Measurements from ENCODE around the gene RNF112.

DNA sequence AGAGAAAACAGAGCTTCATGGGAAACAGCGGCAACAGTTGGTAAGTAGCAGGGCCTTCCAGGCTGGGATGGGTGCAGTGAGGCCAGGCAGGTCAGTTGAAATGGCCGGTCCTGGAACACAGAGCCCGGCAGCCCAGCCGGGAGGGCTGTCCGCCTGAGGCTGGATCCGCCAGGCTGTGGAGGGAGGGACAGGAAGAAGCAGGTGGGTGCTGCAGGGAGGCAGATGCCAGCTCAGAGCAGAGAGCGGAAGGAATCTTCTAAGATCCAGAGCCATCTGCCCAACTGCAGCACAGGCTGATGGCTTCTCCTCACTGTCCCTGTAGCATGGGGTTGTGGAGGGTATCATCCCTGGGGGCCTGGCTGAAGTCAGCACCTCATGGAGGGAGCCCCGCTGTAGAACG, 599 bp downstream of the RNF112 start:
- TF ChIP-seq, protein P1, sequence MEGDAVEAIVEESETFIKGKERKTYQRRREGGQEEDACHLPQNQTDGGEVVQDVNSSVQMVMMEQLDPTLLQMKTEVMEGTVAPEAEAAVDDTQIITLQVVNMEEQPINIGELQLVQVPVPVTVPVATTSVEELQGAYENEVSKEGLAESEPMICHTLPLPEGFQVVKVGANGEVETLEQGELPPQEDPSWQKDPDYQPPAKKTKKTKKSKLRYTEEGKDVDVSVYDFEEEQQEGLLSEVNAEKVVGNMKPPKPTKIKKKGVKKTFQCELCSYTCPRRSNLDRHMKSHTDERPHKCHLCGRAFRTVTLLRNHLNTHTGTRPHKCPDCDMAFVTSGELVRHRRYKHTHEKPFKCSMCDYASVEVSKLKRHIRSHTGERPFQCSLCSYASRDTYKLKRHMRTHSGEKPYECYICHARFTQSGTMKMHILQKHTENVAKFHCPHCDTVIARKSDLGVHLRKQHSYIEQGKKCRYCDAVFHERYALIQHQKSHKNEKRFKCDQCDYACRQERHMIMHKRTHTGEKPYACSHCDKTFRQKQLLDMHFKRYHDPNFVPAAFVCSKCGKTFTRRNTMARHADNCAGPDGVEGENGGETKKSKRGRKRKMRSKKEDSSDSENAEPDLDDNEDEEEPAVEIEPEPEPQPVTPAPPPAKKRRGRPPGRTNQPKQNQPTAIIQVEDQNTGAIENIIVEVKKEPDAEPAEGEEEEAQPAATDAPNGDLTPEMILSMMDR (IDR thresholded peaks at IDR 0.05; ENCODE audit: poor library complexity, severe bottlenecking), result no peak
- TF ChIP-seq POLR2AphosphoS5 (IDR thresholded peaks at IDR 0.05) (no peak), EZH2 (IDR thresholded peaks at IDR 0.05; ENCODE audit: borderline replicate concordance, insufficient read depth, low read length, poor library complexity, severe bottlenecking) (no peak), SMC3 (conservative IDR thresholded peaks at IDR 0.05; ENCODE audit: poor library complexity) (no peak), MXI1 (conservative IDR thresholded peaks at IDR 0.05; ENCODE audit: poor library complexity, severe bottlenecking) (no peak), TAF1 (IDR thresholded peaks at IDR 0.05; ENCODE audit: low read depth) (no peak)
- TF ChIP-seq, protein P2, sequence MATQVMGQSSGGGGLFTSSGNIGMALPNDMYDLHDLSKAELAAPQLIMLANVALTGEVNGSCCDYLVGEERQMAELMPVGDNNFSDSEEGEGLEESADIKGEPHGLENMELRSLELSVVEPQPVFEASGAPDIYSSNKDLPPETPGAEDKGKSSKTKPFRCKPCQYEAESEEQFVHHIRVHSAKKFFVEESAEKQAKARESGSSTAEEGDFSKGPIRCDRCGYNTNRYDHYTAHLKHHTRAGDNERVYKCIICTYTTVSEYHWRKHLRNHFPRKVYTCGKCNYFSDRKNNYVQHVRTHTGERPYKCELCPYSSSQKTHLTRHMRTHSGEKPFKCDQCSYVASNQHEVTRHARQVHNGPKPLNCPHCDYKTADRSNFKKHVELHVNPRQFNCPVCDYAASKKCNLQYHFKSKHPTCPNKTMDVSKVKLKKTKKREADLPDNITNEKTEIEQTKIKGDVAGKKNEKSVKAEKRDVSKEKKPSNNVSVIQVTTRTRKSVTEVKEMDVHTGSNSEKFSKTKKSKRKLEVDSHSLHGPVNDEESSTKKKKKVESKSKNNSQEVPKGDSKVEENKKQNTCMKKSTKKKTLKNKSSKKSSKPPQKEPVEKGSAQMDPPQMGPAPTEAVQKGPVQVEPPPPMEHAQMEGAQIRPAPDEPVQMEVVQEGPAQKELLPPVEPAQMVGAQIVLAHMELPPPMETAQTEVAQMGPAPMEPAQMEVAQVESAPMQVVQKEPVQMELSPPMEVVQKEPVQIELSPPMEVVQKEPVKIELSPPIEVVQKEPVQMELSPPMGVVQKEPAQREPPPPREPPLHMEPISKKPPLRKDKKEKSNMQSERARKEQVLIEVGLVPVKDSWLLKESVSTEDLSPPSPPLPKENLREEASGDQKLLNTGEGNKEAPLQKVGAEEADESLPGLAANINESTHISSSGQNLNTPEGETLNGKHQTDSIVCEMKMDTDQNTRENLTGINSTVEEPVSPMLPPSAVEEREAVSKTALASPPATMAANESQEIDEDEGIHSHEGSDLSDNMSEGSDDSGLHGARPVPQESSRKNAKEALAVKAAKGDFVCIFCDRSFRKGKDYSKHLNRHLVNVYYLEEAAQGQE (IDR thresholded peaks at IDR 0.05; ENCODE audit: borderline replicate concordance), result no peak

All from neural cell (in vitro differentiated cells).